CD4-positive, CD25-positive, alpha-beta regulatory T cell (primary cell): Measurements from ENCODE around the gene RASGRP1. TPM values are rescaled to one million over a fixed set of nuclear protein-coding genes. Genes with fewer than 3 reads are reported as not detected.

Experiments used
- ATAC-seq, 2 donors: fragments of 150-1000 bp; cut with Tn5 transposase; one replicate each; pipeline ENCODE4 v1.10.0; 2021; ENCODE audit warnings: low read depth in 2 of 2, moderate number of reproducible peaks in 2 of 2, moderate library complexity in 1 of 2
- DNase-seq, 3 donors: peaks; one replicate each; pipeline versions ENCODE4 v3.0.0 to v3.0.0-alpha.2; 2012 to 2022; ENCODE audit warnings: mixed read lengths in 1 of 3
- H3K27ac ChIP-seq: one replicate; pipeline ENCODE4 v1.7.0; 2013; ENCODE audit warnings: mild to moderate bottlenecking, low read length; ENCODE audit not compliant: insufficient read depth, poor library complexity, severe bottlenecking
- H3K27me3 ChIP-seq: one replicate; pipeline ENCODE4 v1.7.0; 2013; ENCODE audit warnings: low read length; ENCODE audit not compliant: control insufficient read depth, insufficient read depth
- H3K36me3 ChIP-seq: one replicate; pipeline ENCODE4 v1.7.0; 2013; ENCODE audit warnings: mild to moderate bottlenecking, low read length, moderate library complexity; ENCODE audit not compliant: control insufficient read depth, insufficient read depth
- H3K4me1 ChIP-seq: 2 replicates; pipeline ENCODE4 v1.7.0; 2013; ENCODE audit warnings: mild to moderate bottlenecking, low read length; ENCODE audit not compliant: insufficient read depth, control insufficient read depth, poor library complexity, severe bottlenecking
- H3K4me3 ChIP-seq: one replicate; pipeline ENCODE4 v1.7.0; 2013; ENCODE audit warnings: low read depth, mild to moderate bottlenecking, low read length, moderate library complexity
- H3K9me3 ChIP-seq, 2 experiments: 1 replicate in 1 of 2; 2 replicates in 1 of 2; pipeline ENCODE4 v1.7.0; 2013; ENCODE audit warnings: low read length in 2 of 2, mild to moderate bottlenecking in 1 of 2, moderate library complexity in 1 of 2; ENCODE audit not compliant: control insufficient read depth in 2 of 2
- H3K27ac Mint-ChIP-seq, 3 donors: one replicate each; pipeline ENCODE4 v1.8.0; 2020 to 2022; ENCODE audit warnings: mild to moderate bottlenecking in 3 of 3, mixed read lengths in 3 of 3, moderate library complexity in 2 of 3
- H3K27me3 Mint-ChIP-seq: one replicate; pipeline ENCODE4 v1.8.0; 2022; ENCODE audit warnings: mild to moderate bottlenecking, mixed read lengths
- H3K36me3 Mint-ChIP-seq: one replicate; pipeline ENCODE4 v1.8.0; 2020; ENCODE audit warnings: mixed read lengths
- H3K4me1 Mint-ChIP-seq, 4 donors: one replicate each; pipeline ENCODE4 v1.8.0; 2020 to 2022; ENCODE audit warnings: mixed read lengths in 4 of 4, mild to moderate bottlenecking in 1 of 4
- H3K4me3 Mint-ChIP-seq, 4 donors: one replicate each; pipeline ENCODE4 v1.8.0; 2020 to 2022; ENCODE audit warnings: mild to moderate bottlenecking in 4 of 4, mixed read lengths in 4 of 4, moderate library complexity in 3 of 4
- H3K9me3 Mint-ChIP-seq, 7 donors: one replicate each; pipeline ENCODE4 v1.8.0; 2020 to 2022; ENCODE audit warnings: mixed read lengths in 7 of 7, mild to moderate bottlenecking in 3 of 7, moderate library complexity in 2 of 7
- polyA plus RNA-seq, 4 donors: library from polyadenylated mRNA; unstranded; fragments of 300-500 nt; fragmentation: Illumina TruSeq; gene quantifications; one replicate each; pipeline ENCODE4 v1.2.3, GENCODE V29; 2021
- total RNA-seq: library from RNA; stranded (reverse); gene quantifications from one replicate; pipeline ENCODE4 v1.2.3, GENCODE V29; 2022

RASGRP1 gene
- total RNA-seq: 216 TPM
- 100 to 1,000 TPM in 1 of 4 donors, 10 to 100 TPM in 3; 74.5 to 108 (median 86.6) TPM for polyA plus RNA-seq

GRCh38 chr15:38564557-38565286, at the start of gene RASGRP1:
Gene RASGRP1 (minus strand): TSS chr15:38564814. CDS start chr15:38564628, 186 bp downstream.
- no peaks in the 10 kb centered on the region for H3K27me3 ChIP-seq
- Mint-ChIP-seq H3K4me1 (peaks cover 28 to 67% (median 41%) of the 10 kb centered on the region in 4 donors), H3K36me3 (peaks cover 31% of the 10 kb centered on the region), H3K4me3 (peak within 1 kb of the TSS; percentile 90 to 99 (median 97)), H3K27ac (peak within 1 kb of the TSS; percentile 91 to 98 (median 97)), H3K27me3 (no peaks in the 10 kb centered on the region), H3K9me3 (no peaks in the 10 kb centered on the region)
- peak; percentile 77 to 81 for ATAC-seq
- H3K9me3 ChIP-seq: no peaks in the 10 kb centered on the region
- peaks cover 1% of the 10 kb centered on the region for H3K36me3 ChIP-seq
- peaks cover 59% of the 10 kb centered on the region for H3K4me1 ChIP-seq
- peak; percentile 79 to 94 (median 91) for DNase-seq
- H3K4me3 ChIP-seq: peak within 1 kb of the TSS; percentile 92
- peak within 1 kb of the TSS; percentile 92 for H3K27ac ChIP-seq

DNA sequence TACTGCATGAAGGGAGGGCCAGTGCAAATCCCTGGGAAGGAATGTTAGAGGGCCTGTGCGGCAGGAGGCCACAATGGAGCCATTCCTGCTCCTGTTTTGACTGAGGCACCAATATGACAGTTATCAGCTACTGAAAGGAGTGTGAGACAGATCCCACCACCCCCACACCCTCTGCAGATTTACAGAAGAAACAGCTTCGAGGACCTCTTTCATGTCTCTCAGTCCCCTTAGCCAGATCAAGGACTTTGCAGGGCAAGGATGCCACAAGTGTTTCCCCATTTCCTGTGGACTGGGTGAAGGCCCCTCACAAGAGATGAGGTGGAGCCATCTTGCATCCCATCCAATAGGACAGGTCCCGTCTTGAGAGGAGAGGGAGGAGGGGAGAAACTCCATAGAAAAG, 48.5 kb upstream of the RASGRP1 start:
- no peak for DNase-seq
- Mint-ChIP-seq H3K27ac (peak overlapping the region; percentile 66 to 94 (median 89)), H3K4me3 (no peak overlapping the region), H3K27me3 (peaks cover 5% of the 10 kb centered on the region), H3K36me3 (no peaks in the 10 kb centered on the region), H3K9me3 (peaks cover 0 to 2% (median 0%) of the 10 kb centered on the region in 7 donors), H3K4me1 (peaks cover 9 to 55% (median 42%) of the 10 kb centered on the region in 4 donors)
- H3K4me1 ChIP-seq: peaks cover 18% of the 10 kb centered on the region
- H3K27ac ChIP-seq: no peak overlapping the region
- no peaks in the 10 kb centered on the region for H3K27me3 ChIP-seq
- no peaks in the 10 kb centered on the region for H3K9me3 ChIP-seq
- no peak overlapping the region for H3K4me3 ChIP-seq
- ATAC-seq: no peak
- no peaks in the 10 kb centered on the region for H3K36me3 ChIP-seq

GRCh38 chr15:38612159-38612863, 47.7 kb upstream of the RASGRP1 start:
- peaks cover 0 to 2% (median 0%) of the 10 kb centered on the region in 7 donors for H3K9me3 Mint-ChIP-seq
- ATAC-seq (peak; percentile 53 to 57), DNase-seq (peak in 1 of 3 donors; percentile 54)
- H3K36me3 Mint-ChIP-seq: no peaks in the 10 kb centered on the region
- no peaks in the 10 kb centered on the region for H3K9me3 ChIP-seq
- no peaks in the 10 kb centered on the region for H3K36me3 ChIP-seq
- no peaks in the 10 kb centered on the region for H3K27me3 ChIP-seq
- H3K27ac ChIP-seq: peak overlapping the region; percentile 65
- no peak overlapping the region for H3K4me3 ChIP-seq
- peaks cover 18% of the 10 kb centered on the region for H3K4me1 ChIP-seq
- peaks cover under 1% of the 10 kb centered on the region for H3K27me3 Mint-ChIP-seq
- H3K4me3 Mint-ChIP-seq: peak overlapping the region in 2 of 4 donors; percentile 12 to 48
- H3K27ac Mint-ChIP-seq: peak overlapping the region; percentile 93 to 95 (median 94)
- peaks cover 9 to 56% (median 42%) of the 10 kb centered on the region in 4 donors for H3K4me1 Mint-ChIP-seq

DNA sequence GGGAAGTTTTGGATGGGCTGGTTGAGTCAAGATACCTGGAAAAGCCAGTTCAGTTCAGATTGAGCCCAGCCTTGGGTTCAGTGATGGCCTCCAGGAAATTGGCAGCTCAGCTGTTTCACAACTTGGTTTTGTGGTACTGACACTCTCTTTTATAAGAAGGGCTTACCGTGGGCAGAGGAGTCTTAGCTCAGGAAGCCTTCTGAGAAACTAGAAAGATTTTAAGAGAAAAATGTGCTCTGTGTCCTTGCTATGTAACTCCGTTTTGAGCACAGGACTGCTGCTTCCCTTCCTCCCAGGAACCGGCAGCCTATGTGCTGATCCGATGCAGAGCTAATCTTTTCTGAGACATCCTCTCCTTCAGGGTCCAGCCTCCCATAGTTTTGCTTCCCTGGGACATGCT, 46.6 kb upstream of the RASGRP1 start:
- peaks cover 18% of the 10 kb centered on the region for H3K4me1 ChIP-seq
- peak overlapping the region; percentile 93 to 95 (median 94) for H3K27ac Mint-ChIP-seq
- peak; percentile 73 to 77 for ATAC-seq
- no peaks in the 10 kb centered on the region for H3K9me3 ChIP-seq
- peak overlapping the region; percentile 65 for H3K27ac ChIP-seq
- DNase-seq: peak in 2 of 3 donors; percentile 19 to 87
- H3K36me3 Mint-ChIP-seq: no peaks in the 10 kb centered on the region
- H3K9me3 Mint-ChIP-seq: peaks cover 0 to 2% (median 0%) of the 10 kb centered on the region in 7 donors
- H3K4me3 Mint-ChIP-seq: peak overlapping the region; percentile 12 to 73 (median 60)
- no peaks in the 10 kb centered on the region for H3K36me3 ChIP-seq
- H3K4me1 Mint-ChIP-seq: peaks cover 9 to 56% (median 42%) of the 10 kb centered on the region in 4 donors
- H3K4me3 ChIP-seq: peak overlapping the region; percentile 58
- H3K27me3 ChIP-seq: no peaks in the 10 kb centered on the region
- no peaks in the 10 kb centered on the region for H3K27me3 Mint-ChIP-seq

- Mint-ChIP-seq H3K4me3 (peak overlapping the region; percentile 1 to 73 (median 7)), H3K27ac (peak overlapping the region; percentile 93 to 95 (median 94)), H3K27me3 (no peaks in the 10 kb centered on the region), H3K36me3 (no peaks in the 10 kb centered on the region), H3K9me3 (peaks cover 0 to 2% (median 0%) of the 10 kb centered on the region in 7 donors), H3K4me1 (peaks cover 9 to 56% (median 42%) of the 10 kb centered on the region in 4 donors)
- ATAC-seq (peak; percentile 33 to 45), DNase-seq (peak in 2 of 3 donors; percentile 19 to 80)
- no peaks in the 10 kb centered on the region for H3K9me3 ChIP-seq
- H3K36me3 ChIP-seq: no peaks in the 10 kb centered on the region
- H3K27ac ChIP-seq: peak overlapping the region; percentile 65
- H3K4me3 ChIP-seq: peak overlapping the region; percentile 58
- H3K4me1 ChIP-seq: peaks cover 18% of the 10 kb centered on the region
- H3K27me3 ChIP-seq: no peaks in the 10 kb centered on the region
These were observed 46.1 kb upstream of the RASGRP1 start for GRCh38 chr15:38610748-38611147.

DNA sequence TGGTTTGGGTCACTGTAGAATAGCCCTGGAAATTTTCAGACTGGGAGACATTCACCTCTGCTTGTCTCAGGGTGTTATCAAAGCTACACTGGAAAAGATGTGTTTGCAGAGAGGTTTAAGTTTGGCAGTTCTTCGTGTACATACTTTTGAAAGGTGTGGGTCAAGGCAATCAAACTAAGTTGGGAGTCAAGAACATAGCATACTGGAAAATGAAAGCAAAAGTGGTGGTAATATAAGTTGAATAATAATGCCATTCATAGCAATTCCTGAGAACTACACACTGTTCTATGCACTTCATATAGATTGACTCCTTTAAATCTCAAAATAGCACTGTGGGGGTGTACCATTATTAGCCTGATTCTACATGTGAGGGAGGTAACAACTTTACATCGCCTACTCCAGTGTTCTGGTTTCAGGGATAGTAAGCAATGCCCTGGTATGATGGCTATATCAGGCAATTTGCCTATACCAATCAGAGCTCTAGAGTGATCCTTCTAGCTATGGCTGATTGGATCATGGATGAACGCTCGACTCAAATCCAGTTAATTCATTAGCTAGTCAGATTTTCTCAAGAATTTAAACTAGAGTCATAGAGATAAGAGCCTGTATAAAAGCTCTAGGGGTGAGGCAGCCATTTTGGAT, 44.6 kb upstream of the RASGRP1 start:
- Histone ChIP-seq H3K27ac (no peak overlapping the region), H3K9me3 (no peaks in the 10 kb centered on the region), H3K4me3 (no peak overlapping the region), H3K36me3 (no peaks in the 10 kb centered on the region), H3K4me1 (peaks cover 18% of the 10 kb centered on the region), H3K27me3 (no peaks in the 10 kb centered on the region)
- Mint-ChIP-seq H3K27me3 (no peaks in the 10 kb centered on the region), H3K27ac (peak overlapping the region in 2 of 3 donors; percentile 3 to 27), H3K36me3 (no peaks in the 10 kb centered on the region), H3K4me1 (peaks cover 10 to 56% (median 41%) of the 10 kb centered on the region in 4 donors), H3K4me3 (peak overlapping the region in 1 of 4 donors; percentile 5), H3K9me3 (peaks cover 0 to 2% (median 0%) of the 10 kb centered on the region in 7 donors)
- ATAC-seq (no peak), DNase-seq (peak in 1 of 3 donors; percentile 35)

- ATAC-seq (no peak), DNase-seq (no peak)
- Mint-ChIP-seq H3K9me3 (peaks cover 0 to 2% (median 0%) of the 10 kb centered on the region in 7 donors), H3K4me1 (peaks cover 15 to 56% (median 42%) of the 10 kb centered on the region in 4 donors), H3K27ac (peak overlapping the region in 2 of 3 donors; percentile 3 to 27), H3K4me3 (peak overlapping the region in 1 of 4 donors; percentile 5), H3K36me3 (no peaks in the 10 kb centered on the region), H3K27me3 (no peaks in the 10 kb centered on the region)
- no peaks in the 10 kb centered on the region for H3K9me3 ChIP-seq
- no peak overlapping the region for H3K27ac ChIP-seq
- H3K4me3 ChIP-seq: no peak overlapping the region
- no peaks in the 10 kb centered on the region for H3K27me3 ChIP-seq
- peaks cover 18% of the 10 kb centered on the region for H3K4me1 ChIP-seq
- no peaks in the 10 kb centered on the region for H3K36me3 ChIP-seq
These were observed 44.1 kb upstream of the RASGRP1 start for GRCh38 chr15:38608682-38609081.
